Measurements from ENCODE around the gene HCK.

HCK gene

GRCh38 chr20:32067234-32067821, 15.3 kb downstream of the HCK start:
- H3K4me3 ChIP-seq (ENCODE audit: low read depth, low read length), result no peak overlapping the region
- TF ChIP-seq ZBTB17 (tag by site-specific recombination; IDR thresholded peaks at IDR 0.05), result 0 out of 2 replicates have a peak, but pooled peaks have one; percentile 37
- TF ChIP-seq ZNF768 (tag by site-specific recombination; IDR thresholded peaks at IDR 0.05), result no peak
- ChIA-PET CTCF (interaction anchor here (0.5 to 1.2 kb wide), 5 partner anchors 8 to 304 kb away, joined by 3 read pairs; no protein-coding TSS in a partner anchor), POLR2A (no interaction called here)
- no peaks in the 10 kb centered on the region for H3K4me1 ChIP-seq (ENCODE audit: control insufficient read depth, insufficient read depth, low read length)
- H3K9me3 ChIP-seq (ENCODE audit: control insufficient read depth, insufficient read depth, low read depth, low read length), result no peaks in the 10 kb centered on the region
- H3K27ac ChIP-seq (ENCODE audit: extremely low read depth, low read depth, low read length), result no peak overlapping the region
- no peaks in the 10 kb centered on the region for H3K36me3 ChIP-seq (ENCODE audit: control insufficient read depth in 2 of 2, insufficient read depth in 1 of 2, low read length in 2 of 2)

DNA sequence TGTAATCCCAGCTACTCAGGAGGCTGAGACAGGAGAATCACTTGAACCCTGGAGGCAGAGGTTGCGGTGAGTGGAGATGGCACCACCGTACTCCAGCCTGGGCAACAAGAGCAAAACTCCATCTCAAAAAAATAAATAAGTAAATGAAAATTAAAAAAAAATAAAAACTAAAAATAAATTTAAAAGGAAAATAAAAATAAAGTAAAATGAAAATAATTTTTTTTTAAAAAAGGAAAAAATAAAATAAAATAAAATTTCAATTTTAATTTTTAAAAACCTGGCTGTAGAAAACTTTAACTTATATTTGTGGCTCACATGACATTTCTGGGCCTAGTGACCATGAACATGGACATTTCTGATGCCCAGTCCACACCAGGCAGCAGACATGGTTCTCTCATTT, 16.1 kb downstream of the HCK start:
- no peak for TF ChIP-seq ZBTB8A (tag by site-specific recombination; IDR thresholded peaks at IDR 0.05)
- TF ChIP-seq ZNF629 (tag by site-specific recombination; IDR thresholded peaks at IDR 0.05), result no peak
- no peak for TF ChIP-seq ZNF501 (tag by site-specific recombination; IDR thresholded peaks at IDR 0.05)
- TF ChIP-seq ZNF398 (tag by site-specific recombination; IDR thresholded peaks at IDR 0.05), result no peak
- no peak for TF ChIP-seq ZNF292 (tag by site-specific recombination; IDR thresholded peaks at IDR 0.05; ENCODE audit: borderline replicate concordance, low read depth)
- Histone ChIP-seq H3K4me3 (ENCODE audit: low read depth, low read length) (no peak overlapping the region), H3K9me3 (ENCODE audit: control insufficient read depth, insufficient read depth, low read depth, low read length) (no peaks in the 10 kb centered on the region), H3K27ac (ENCODE audit: extremely low read depth, low read depth, low read length) (no peak overlapping the region), H3K36me3 (ENCODE audit: control insufficient read depth in 2 of 2, insufficient read depth in 1 of 2, low read length in 2 of 2) (no peaks in the 10 kb centered on the region), H3K4me1 (ENCODE audit: control insufficient read depth, insufficient read depth, low read length) (no peaks in the 10 kb centered on the region)
- POLR2A ChIA-PET, result no interaction called here
- CTCF ChIA-PET, result interaction anchor here (0.5 to 0.7 kb wide), 2 partner anchors 37 to 158 kb away, joined by 3 read pairs; no protein-coding TSS in a partner anchor

DNA sequence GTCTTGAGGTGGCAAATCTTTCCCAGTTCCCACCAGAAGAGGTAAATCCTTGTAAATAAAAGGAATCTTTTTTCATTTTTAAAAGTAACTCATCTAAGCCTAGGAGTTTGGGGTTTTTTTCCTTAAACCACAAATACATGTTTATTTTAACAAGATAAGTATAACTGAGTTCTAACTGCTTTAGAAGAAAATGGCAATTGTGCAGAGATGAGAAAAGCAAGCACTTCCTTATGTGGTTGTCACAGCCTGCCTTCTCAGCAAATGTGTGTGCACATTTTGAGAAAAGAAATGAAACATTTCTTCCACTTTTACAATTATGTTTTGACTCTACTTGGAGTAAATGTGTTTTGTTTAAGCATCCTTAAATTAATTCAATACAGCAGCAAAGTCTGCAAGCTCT, 17.7 kb downstream of the HCK start:
- TF ChIP-seq ZNF664 (tag by site-specific recombination; IDR thresholded peaks at IDR 0.05) (no peak), ZNF311 (tag by site-specific recombination; IDR thresholded peaks at IDR 0.05; ENCODE audit: borderline replicate concordance) (no peak), ZNF146 (tag by site-specific recombination; IDR thresholded peaks at IDR 0.05) (no peak), ZNF202 (tag by site-specific recombination; IDR thresholded peaks at IDR 0.05; ENCODE audit: borderline replicate concordance) (no peak), ZNF658 (tag by site-specific recombination; IDR thresholded peaks at IDR 0.05) (no peak), ZNF184 (tag by site-specific recombination; IDR thresholded peaks at IDR 0.05) (no peak), ZNF174 (tag by site-specific recombination; IDR thresholded peaks at IDR 0.05) (no peak), ZNF830 (tag by site-specific recombination; IDR thresholded peaks at IDR 0.05; ENCODE audit: low read depth) (no peak), KLF17 (tag by site-specific recombination; IDR thresholded peaks at IDR 0.05) (no peak), ZNF707 (tag by site-specific recombination; IDR thresholded peaks at IDR 0.05) (no peak), ZNF416 (tag by site-specific recombination; IDR thresholded peaks at IDR 0.05) (no peak), ZBTB1 (tag by site-specific recombination; IDR thresholded peaks at IDR 0.05) (no peak)
- TF ChIP-seq, protein P1, sequence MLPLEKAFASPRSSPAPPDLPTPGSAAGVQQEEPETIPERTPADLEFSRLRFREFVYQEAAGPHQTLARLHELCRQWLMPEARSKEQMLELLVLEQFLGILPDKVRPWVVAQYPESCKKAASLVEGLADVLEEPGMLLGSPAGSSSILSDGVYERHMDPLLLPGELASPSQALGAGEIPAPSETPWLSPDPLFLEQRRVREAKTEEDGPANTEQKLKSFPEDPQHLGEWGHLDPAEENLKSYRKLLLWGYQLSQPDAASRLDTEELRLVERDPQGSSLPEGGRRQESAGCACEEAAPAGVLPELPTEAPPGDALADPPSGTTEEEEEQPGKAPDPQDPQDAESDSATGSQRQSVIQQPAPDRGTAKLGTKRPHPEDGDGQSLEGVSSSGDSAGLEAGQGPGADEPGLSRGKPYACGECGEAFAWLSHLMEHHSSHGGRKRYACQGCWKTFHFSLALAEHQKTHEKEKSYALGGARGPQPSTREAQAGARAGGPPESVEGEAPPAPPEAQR (tag by site-specific recombination; IDR thresholded peaks at IDR 0.05), result no peak
- TF ChIP-seq, protein P2, sequence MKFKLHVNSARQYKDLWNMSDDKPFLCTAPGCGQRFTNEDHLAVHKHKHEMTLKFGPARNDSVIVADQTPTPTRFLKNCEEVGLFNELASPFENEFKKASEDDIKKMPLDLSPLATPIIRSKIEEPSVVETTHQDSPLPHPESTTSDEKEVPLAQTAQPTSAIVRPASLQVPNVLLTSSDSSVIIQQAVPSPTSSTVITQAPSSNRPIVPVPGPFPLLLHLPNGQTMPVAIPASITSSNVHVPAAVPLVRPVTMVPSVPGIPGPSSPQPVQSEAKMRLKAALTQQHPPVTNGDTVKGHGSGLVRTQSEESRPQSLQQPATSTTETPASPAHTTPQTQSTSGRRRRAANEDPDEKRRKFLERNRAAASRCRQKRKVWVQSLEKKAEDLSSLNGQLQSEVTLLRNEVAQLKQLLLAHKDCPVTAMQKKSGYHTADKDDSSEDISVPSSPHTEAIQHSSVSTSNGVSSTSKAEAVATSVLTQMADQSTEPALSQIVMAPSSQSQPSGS (tag by site-specific recombination; IDR thresholded peaks at IDR 0.05; ENCODE audit: low read depth), result no peak
- H3K4me1 ChIP-seq (ENCODE audit: control insufficient read depth, insufficient read depth, low read length), result no peaks in the 10 kb centered on the region
- no peak overlapping the region for H3K4me3 ChIP-seq (ENCODE audit: low read depth, low read length)
- POLR2A ChIA-PET, result no interaction called here
- H3K9me3 ChIP-seq (ENCODE audit: control insufficient read depth, insufficient read depth, low read depth, low read length), result no peaks in the 10 kb centered on the region
- CTCF ChIA-PET, result no interaction called here
- H3K27ac ChIP-seq (ENCODE audit: extremely low read depth, low read depth, low read length), result no peak overlapping the region
- H3K36me3 ChIP-seq (ENCODE audit: control insufficient read depth in 2 of 2, insufficient read depth in 1 of 2, low read length in 2 of 2), result no peaks in the 10 kb centered on the region

All from HEK293 (cell line).